Bone marrow (tissue), 2 donors: ENCODE measurements around the gene NOP9.

Experiments used
- DNase-seq, 2 donors: peaks; one replicate each; lab custom pipeline; 2025; lab: John Stamatoyannopoulos, UW

NOP9 gene

DNA sequence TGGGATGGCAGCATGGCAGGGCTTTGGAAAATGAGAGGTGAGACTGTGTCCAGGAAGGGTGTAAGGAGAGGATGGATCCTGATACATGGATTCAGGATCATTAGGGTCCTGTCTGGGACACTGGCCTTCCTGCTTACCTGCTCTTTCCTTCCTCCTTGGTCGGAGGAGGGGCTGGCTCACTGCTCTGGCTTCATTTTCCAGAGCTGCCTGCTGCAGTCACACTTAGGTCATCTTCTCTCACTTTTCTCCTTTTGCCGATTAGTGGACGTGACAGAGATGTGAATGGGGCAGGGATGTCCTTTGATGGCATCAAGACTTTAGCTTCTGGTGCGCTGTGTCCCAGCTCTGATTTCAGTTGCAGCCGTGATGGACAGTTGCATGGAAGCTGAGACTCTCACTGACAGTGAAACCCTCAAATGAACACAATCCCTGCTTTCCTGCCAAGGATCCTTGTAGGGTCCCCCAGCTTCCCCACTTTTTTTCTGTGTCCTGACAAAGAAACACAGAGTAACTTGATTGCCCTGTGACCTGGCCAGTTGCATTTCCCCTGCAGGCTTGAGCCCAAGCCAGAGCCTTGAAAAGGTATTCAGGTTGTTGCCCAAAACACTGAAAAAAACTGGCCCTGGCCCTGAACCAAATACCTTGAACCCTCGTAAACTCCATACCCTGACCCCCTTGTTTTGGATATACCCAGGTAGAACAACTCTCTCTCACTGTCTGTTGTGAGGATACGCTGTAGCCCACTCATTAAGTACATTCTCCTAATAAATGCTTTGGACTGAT lies 8.9 kb downstream of the NOP9 start:
- DNase-seq, result no peak

DNA sequence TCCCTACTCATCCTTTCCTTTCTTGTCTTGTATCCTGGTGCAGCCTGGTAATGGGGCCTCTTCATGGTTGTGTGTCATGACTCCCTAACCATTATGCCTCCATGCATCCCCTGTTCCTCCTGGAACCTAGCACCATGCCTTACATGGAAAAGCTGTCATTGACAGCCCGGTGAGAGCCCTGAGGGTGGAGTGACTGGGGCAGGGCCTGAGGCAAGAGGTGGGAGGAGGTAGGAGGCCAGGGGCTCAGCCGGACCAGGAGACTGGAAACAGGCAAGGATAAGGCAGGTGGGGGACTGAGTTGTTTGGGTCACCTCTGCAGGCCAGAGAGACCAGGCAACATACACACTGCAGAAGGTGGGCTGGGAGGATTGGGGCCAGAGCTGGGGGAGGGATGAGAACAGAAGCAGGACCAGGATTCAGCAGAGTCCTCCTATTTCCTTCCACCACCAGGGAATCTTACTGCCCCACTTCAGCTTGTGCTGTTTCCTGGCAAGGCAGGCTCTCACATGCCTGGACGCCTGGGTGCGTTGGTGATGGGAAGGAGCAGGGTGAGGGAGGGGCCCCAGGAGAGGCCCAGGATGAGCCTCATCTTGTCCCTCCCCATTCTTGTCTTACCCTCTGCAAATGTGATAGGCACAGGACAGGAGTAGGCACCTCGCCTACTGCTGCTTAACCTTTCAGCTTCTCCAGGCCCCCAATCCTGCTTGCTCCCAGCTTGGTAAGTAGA lies 10.1 kb downstream of the NOP9 start, which contains the start of gene LTB4R2:
LTB4R2 (plus strand) TSS at position 603 of the 727 bp plus-strand sequence. CDS start 525 bp downstream, outside the sequence.
- DNase-seq, result no peak

DNA sequence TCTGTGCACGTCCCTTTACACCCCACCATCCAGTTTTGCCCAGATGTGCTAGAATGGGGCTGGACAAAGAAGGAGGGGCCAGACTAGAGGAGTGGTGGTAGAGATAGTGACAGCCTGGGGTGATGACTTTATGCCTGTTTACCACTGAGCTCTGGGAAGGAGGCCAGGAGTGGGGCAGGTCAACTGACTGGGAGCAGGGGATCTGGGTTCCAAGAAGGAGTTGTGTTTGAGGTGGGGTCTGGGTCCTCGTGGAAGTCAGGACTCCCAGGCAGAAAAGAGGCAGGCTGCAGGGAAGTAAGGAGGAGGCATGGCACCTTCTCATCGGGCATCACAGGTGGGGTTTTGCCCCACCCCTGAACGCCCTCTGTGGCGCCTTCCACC lies 10.6 kb downstream of the NOP9 start:
- no peak for DNase-seq

DNA sequence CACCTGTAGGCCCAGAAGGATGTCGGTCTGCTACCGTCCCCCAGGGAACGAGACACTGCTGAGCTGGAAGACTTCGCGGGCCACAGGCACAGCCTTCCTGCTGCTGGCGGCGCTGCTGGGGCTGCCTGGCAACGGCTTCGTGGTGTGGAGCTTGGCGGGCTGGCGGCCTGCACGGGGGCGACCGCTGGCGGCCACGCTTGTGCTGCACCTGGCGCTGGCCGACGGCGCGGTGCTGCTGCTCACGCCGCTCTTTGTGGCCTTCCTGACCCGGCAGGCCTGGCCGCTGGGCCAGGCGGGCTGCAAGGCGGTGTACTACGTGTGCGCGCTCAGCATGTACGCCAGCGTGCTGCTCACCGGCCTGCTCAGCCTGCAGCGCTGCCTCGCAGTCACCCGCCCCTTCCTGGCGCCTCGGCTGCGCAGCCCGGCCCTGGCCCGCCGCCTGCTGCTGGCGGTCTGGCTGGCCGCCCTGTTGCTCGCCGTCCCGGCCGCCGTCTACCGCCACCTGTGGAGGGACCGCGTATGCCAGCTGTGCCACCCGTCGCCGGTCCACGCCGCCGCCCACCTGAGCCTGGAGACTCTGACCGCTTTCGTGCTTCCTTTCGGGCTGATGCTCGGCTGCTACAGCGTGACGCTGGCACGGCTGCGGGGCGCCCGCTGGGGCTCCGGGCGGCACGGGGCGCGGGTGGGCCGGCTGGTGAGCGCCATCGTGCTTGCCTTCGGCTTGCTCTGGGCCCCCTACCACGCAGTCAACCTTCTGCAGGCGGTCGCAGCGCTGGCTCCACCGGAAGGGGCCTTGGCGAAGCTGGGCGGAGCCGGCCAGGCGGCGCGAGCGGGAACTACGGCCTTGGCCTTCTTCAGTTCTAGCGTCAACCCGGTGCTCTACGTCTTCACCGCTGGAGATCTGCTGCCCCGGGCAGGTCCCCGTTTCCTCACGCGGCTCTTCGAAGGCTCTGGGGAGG lies 11.3 kb downstream of the NOP9 start, which contains the start of gene LTB4R:
LTB4R (plus strand) TSS at position 857 of the 959 bp plus-strand sequence. CDS start 4,150 bp downstream, outside the sequence.
- peak; percentile 20 to 65 for DNase-seq

DNA sequence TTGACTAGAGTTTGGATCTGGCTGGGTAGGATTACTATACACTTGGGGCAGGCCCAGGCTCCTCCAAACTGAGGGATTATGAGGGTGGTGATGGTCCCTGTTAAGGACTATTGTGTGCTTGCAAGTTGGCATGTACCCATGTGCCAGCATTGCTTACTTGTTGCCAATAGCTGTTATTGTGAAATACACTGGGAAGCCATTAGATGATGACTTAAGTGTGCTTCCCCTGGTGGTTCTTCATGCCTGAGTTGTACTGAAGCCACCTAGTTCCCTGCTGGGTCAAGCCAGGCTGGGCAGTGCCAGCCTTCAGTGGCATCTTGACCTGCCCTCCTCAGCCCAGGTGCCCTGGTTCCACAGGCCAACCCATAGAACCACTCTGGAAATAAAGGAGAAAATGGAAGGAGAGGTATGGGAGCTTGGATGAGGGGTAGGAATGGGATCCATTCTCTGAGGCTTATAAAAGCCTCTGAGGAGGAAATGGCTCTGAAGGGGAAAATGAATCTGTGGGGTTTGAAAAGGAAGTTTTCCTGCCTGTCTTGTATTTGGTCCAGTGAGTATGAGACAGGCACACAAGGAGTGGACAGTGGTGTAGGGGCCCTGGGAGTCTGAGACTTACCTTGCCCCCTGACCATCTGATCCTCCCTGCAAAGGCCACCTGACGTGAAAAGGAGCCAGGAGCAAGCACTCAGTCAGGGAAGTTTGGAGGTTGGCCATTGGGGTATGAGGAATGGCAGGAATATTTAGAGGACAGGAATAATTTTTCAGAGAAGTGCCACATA lies 12.4 kb downstream of the NOP9 start:
- peak in 1 of 2 donors; percentile 36 for DNase-seq

DNA sequence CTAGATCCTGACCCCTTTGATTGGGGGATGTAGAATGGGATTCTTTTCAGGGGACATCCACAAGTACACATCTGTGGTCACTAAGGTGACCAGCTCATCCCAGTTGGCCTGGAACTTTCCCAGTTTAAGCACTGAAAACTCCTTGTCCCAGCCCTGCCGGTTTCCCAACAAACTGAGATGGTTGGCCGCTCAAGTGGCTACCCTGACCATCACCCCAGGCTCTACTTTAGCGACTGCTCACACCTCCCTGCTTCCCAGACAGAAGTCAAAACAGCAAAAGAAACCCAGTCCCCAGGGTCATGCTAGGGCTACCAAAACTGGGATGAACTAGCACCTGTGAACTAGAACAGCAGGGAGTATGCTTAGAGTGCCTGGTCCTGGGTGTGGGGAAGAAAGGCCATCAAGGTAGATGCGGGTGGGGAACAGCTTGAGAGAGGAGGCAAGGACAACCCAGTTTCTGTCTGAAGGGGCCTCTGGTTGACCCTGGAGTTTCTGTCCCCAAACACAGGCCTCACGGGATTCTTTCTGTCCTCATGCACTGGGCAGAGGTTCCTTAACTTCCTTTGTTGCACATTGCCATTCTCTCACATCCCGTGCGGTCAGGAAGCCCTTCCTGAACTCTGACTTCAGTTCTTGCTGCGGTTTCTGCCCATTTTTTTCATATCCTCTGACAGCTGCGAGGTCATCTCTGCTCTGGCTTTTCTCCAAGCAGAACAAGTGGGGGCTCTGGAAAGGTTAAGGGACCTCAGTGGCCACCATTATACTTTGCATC lies 13.3 kb downstream of the NOP9 start:
- DNase-seq, result peak; percentile 20 to 67

DNA sequence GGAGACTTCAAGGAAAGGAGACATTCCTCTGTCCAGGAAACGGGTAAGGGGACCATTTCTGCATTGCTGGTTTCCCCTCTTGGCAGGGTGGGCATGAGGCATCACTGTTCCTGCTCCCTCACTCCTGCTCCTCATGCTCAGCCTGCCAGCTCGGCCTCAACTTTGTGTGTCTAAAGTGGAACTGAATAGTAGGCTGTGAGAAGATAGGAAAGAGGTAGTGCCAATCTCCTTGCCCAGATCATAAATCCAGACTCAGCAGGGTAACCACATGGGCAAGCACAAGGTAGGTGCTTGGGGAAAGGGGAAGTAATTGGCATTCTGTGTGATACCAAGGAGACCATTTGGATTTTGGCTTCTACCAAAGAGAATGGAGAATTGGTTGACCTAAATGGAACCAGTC lies 14.3 kb downstream of the NOP9 start:
- peak in 1 of 2 donors; percentile 44 for DNase-seq

DNA sequence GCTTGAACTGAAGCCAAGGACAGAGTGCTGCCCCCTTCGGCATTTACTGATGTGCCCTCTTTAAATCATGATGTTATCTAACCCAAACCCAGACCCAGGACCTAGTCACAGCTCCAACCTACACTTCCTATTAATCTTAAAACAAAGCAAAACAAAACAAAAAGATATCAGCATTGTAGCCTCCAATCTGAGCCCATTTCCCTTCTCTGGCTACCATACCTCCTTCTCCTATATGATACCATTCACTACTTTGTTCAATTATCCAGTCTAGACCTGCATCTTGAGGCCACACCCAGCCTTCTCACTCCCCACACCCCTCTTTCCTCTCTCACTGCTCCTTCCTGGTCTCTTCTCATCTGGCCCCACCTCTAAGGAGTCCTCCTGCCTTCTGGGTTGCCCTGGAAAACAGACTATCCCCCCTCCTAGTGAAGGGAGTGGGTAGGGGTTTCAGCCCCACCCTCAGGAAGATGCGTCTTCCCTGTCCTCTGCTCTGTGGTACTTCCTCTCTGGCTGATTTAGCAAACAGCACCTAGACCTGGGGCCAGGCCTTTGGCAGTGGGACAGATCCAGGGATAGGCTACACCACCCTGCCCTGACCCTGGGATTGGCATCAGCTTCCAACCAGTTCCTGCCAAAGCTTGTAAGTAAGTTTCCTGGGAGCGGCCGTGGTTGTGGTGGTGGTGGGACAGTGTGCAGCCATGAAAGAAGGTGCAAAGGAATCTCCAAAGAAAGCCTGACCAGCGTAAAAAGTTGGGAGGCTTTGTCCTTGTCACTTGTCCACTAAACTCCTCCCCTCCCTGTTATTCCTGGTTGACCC lies 14.9 kb downstream of the NOP9 start:
- DNase-seq, result no peak

DNA sequence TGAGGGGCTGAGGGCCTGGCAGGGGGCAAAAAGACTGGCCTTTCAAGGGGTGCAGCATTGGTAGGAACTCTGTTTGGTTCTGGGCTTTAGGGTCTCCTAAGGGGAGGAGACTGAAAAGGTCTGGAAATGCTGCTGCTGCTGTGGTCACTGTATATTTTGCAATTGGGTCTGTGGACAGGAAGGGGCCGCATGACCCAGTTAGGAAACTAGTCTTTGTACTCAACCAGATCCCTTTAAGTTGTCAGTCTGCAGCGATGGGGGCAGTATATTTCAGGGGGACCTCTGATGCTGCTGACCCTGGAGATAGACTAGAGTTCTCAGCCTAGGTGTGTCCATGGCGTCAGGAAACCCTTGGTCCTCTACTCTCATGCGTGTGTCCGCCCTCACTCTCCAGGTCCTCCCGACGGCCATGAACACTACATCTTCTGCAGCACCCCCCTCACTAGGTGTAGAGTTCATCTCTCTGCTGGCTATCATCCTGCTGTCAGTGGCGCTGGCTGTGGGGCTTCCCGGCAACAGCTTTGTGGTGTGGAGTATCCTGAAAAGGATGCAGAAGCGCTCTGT lies 15.7 kb downstream of the NOP9 start:
- no peak for DNase-seq

DNA sequence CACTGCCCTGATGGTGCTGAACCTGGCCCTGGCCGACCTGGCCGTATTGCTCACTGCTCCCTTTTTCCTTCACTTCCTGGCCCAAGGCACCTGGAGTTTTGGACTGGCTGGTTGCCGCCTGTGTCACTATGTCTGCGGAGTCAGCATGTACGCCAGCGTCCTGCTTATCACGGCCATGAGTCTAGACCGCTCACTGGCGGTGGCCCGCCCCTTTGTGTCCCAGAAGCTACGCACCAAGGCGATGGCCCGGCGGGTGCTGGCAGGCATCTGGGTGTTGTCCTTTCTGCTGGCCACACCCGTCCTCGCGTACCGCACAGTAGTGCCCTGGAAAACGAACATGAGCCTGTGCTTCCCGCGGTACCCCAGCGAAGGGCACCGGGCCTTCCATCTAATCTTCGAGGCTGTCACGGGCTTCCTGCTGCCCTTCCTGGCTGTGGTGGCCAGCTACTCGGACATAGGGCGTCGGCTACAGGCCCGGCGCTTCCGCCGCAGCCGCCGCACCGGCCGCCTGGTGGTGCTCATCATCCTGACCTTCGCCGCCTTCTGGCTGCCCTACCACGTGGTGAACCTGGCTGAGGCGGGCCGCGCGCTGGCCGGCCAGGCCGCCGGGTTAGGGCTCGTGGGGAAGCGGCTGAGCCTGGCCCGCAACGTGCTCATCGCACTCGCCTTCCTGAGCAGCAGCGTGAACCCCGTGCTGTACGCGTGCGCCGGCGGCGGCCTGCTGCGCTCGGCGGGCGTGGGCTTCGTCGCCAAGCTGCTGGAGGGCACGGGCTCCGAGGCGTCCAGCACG lies 16.4 kb downstream of the NOP9 start:
- DNase-seq, result no peak

DNA sequence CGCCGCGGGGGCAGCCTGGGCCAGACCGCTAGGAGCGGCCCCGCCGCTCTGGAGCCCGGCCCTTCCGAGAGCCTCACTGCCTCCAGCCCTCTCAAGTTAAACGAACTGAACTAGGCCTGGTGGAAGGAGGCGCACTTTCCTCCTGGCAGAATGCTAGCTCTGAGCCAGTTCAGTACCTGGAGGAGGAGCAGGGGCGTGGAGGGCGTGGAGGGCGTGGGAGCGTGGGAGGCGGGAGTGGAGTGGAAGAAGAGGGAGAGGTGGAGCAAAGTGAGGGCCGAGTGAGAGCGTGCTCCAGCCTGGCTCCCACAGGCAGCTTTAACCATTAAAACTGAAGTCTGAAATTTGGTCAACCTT lies 16.9 kb downstream of the NOP9 start:
- DNase-seq, result no peak

DNA sequence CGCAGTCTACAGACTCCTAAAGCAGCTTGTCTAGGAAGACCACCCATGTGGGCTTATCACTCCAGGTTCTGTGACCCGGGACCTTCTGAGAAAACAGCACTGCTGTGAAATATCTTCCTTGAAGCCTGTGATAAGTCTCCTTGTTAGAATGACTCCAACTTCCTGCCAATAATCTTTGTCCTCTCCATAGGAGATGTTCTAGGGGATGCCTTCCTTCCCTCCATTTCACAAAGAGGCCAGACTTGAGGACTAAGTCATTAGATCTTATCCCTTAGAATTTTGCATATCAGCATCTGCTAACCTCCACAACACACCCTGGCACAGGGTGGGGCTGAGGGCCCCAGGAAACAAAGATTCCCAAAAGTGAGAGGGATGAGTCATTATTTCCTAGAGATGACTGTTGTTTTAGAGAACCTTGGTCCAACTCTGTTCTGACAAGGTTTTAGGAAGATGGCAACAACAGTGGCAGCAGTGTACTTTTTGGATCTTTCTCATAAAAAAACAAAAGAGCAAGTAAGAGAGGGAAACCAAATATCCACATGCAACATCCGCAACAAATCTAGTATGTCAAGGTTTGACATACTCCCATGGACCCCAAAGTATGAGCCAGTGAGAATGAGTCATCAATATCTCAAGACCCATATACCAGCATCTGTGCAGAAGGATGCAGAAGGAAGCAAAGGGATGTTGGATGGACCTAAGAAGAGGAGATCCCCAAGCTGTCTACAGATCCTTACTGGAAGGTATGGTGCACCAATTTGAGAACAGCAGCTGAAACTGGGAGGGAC lies 17.7 kb downstream of the NOP9 start:
- DNase-seq, result peak in 1 of 2 donors; percentile 27

DNA sequence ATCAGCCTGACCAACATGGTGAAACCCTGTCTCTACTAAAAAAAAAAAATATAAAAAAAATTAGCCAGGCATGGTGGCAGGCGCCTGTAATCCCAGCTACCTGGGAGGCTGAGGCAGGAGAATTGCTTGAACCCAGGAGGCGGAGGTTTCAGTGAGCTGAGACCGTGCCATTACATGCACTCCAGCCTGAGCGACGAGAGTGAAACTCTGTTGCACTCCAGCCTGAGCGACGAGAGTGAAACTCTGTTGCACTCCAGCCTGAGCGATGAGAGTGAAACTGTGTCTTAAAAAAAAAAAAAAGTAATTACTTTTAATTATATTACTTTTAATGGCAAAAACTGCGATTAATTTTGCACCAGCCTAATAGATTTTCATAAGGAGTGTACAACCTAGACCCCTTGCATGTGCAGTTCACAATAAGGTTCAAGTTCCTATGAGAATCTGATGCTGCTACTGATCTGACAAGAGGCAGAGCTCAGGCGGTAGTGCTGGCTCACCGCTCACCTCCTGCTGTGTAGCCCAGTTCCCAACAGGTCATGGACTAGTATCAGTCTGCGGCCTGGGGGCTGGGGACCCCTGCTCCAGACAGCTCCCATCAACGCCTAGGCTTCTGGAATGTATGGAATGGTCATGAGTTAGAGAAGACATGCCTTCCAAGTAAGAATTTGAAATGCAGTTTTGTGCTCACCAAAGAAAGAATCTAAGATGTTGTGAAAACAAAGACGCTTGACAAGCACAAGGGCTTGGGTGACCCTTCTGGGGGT lies 21.7 kb downstream of the NOP9 start:
- DNase-seq, result no peak

DNA sequence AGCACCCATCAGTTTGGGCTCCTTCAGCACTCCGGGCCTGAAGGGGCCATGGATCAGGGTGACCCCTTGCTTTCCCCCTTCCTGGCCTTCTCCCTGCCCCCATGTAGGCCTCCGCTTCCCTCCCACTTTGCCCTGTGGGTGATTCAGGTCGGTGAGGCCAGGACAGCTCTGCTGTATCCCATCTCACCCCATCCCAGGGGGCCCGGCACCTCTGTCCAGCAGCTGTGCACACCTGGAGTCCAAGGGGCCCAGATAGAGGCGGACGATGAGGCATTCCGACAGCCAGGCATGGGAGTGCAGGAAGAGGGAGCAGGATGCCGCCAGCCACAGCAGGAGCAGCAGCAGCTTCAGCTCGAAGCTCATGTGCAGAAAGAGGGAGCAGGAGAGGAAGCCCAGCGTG lies 23.0 kb downstream of the NOP9 start:
- DNase-seq, result no peak

DNA sequence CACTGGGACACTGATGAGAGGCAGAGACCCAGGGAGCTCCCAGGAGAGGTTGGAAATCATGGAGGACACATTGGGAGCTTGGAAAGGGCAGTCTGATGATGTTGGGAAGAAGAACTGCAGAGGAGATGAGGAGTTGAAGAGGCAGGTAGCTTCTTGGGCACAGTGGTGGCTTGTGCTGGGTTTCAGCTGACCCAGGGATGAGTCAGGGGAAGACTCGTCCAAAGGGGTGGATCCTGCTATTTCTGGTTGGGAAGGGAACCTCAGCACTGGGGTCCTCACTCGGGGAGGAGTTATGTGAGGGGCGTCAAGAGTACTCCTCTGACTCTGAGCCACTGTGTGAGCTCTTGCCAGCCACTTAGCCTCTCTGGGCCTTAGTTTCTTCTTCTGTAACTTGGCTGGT lies 23.7 kb downstream of the NOP9 start:
- DNase-seq, result no peak

DNA sequence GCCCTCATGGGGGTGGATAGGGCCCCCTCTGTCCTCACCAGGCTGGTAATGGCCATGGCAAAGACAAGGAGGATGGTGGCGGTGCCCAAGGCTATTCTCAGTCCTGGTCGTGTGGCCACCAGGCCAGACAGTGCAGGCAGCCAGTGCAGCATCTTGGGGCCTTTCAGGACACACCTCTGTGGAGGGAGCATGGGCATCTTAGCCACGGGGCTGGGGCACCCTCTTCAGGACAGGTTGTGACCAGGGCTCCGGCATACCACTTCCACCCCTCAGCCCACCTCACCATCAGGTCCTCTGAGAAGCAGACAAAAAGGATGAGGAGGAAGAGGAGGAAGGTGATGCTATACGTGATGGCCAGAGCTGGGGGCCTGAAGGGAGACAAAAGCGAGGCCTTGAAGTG lies 24.4 kb downstream of the NOP9 start:
- DNase-seq, result no peak

DNA sequence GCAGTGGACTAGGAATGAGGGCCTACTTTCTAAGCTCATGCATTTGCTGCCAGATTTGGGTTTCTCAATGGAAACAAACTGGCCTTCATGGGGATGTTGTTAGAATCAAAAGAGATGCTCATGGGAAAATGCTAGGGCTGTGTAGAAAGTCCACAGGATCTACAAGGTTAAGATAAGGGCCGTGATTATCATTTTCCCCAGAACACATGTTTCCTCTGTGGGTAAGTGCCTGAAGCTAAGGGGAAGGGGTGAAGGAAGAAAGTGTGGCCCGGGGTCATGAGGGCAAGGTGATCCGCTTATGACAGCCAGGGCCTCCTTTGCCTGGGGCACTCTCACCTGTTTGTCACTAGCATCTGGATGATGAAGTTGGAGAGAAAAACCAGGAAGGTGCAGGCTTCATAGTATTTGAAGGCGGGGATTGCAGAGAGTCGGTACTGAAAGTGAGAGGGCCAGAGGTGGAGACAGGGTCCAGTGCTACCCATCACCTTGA lies 25.4 kb downstream of the NOP9 start:
- no peak for DNase-seq
